Astrocyte (in vitro differentiated cells and primary cell): Measurements from ENCODE around the gene CRADD.

Experiments used
- EZH2 ChIP-seq: IDR thresholded peaks from 2 replicates; pipeline ENCODE4 v1.6.1; 2012; ENCODE audit warnings: mild to moderate bottlenecking, low read length, inconsistent platforms; ENCODE audit not compliant: insufficient read depth
- TF ChIP-seq, protein P1 (sequence below): IDR thresholded peaks from 2 replicates; pipeline ENCODE4 v1.5.1; 2011; ENCODE audit warnings: low read depth, mild to moderate bottlenecking, inconsistent platforms, low read length, moderate library complexity; ENCODE audit not compliant: insufficient read depth

- TF ChIP-seq, protein P1, sequence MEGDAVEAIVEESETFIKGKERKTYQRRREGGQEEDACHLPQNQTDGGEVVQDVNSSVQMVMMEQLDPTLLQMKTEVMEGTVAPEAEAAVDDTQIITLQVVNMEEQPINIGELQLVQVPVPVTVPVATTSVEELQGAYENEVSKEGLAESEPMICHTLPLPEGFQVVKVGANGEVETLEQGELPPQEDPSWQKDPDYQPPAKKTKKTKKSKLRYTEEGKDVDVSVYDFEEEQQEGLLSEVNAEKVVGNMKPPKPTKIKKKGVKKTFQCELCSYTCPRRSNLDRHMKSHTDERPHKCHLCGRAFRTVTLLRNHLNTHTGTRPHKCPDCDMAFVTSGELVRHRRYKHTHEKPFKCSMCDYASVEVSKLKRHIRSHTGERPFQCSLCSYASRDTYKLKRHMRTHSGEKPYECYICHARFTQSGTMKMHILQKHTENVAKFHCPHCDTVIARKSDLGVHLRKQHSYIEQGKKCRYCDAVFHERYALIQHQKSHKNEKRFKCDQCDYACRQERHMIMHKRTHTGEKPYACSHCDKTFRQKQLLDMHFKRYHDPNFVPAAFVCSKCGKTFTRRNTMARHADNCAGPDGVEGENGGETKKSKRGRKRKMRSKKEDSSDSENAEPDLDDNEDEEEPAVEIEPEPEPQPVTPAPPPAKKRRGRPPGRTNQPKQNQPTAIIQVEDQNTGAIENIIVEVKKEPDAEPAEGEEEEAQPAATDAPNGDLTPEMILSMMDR: no peak
- no peak for TF ChIP-seq EZH2
Observed at GRCh38 chr12:93851257-93851671, 174.1 kb downstream of the CRADD start.
